Measurements from ENCODE around the gene MAPKAPK5.
A peak's percentile ranks its signal among the peaks of the same experiment; 100 is the strongest.
"Not testable (repeated sequence)": the region's sequence is repeated elsewhere in the genome, so short reads cannot be mapped to it uniquely, and the experiment has no call there.

Gene MAPKAPK5

GRCh38 chr12:111887926-111888745 is 46.1 kb downstream of the MAPKAPK5 start:
- DNase-seq: no peak

- no peak for DNase-seq
Measured at GRCh38 chr12:111893287-111893686, 51.3 kb downstream of the MAPKAPK5 start.

- DNase-seq: no peak
Measured at GRCh38 chr12:111894556-111894955, 52.5 kb downstream of the MAPKAPK5 start.

- DNase-seq: no peak
Measured at GRCh38 chr12:111901182-111901581, 59.2 kb downstream of the MAPKAPK5 start.

DNA sequence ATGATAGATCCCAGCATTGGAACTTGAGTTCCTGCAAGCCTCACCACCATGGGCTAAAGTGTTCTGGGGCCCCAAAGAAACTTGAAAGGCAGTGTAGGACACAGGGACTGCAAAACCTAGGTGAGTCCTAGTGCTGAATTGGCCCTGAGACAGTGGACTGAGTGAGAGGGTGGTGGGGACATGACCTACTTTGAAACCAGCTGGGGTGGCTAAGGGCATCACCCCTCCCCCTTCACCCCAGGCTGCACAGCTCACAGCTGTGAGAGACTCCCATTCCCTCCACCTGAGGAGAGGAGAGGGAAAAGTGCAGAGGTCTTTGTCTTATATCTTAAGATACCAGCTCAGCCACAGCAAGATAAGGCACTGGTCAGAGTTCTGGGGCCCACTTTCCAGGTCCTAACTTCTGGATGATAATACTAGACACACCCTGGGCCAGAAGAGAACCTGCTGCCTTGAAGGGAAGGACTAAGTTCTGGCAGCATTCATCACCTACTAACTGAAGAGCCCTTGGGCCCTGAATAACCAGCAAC is 62.5 kb downstream of the MAPKAPK5 start:
- no peak for DNase-seq

DNA sequence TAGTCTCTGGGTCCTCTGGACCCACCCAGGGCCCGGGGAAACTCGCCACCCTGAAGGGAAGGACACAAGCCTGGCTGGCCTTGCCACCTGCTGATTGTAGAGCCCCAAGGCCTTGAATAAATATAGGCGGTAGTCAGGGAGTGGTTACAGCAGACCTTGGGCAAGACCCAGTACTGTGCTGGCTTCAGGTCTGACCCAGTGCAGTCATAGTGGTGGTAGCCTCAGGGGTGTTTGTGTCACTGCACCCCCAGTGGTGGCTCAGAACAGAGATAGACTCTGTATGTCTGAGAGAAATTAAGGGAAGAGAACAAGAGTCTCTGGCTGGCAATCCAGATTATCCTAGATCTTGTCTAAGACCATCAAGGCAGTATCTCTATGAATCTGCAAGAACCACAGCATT is 63.5 kb downstream of the MAPKAPK5 start:
- no peak for DNase-seq

DNA sequence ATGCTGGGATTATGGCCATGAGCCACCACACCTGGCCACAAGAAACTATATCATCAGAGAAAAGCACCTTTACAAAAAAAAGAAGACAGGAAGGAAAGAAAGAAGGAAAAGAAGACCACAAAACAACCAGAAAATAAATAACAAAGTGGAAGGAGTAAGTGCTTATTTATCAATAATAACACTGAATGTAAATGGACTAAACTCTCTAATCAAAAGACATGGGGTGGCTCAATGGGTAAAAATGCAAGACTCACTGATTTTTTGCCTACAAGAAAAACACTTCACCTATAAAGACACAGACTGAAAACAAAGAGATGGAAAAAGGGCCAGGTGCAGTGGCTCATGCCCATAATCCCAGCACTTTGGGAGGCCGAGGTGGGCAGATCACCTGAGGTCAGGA is 65.7 kb downstream of the MAPKAPK5 start:
- DNase-seq: no peak

DNA sequence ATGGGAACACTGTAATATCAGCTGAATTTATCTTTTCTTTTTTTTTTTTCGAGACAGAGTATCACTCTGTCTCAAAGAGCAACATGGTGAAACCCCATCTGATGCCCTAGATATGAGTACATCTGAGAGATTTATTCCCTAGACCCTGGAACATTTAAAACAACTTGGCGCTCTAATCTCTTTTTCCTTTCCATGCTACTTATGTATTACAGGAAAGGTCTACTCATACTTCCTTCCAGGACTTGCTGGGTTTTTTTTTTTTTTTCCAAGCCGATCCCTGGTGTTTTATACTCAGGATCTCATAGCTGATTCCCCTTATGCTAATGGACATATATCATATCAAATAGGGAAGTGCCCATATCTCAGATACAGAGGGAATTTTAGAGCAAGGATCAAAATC is 83.1 kb downstream of the MAPKAPK5 start:
- no peak for DNase-seq

- DNase-seq: no peak
Measured at GRCh38 chr12:111926631-111927030, 84.6 kb downstream of the MAPKAPK5 start.

GRCh38 chr12:111927346-111927745 is 85.3 kb downstream of the MAPKAPK5 start:
- no peak for DNase-seq

DNA sequence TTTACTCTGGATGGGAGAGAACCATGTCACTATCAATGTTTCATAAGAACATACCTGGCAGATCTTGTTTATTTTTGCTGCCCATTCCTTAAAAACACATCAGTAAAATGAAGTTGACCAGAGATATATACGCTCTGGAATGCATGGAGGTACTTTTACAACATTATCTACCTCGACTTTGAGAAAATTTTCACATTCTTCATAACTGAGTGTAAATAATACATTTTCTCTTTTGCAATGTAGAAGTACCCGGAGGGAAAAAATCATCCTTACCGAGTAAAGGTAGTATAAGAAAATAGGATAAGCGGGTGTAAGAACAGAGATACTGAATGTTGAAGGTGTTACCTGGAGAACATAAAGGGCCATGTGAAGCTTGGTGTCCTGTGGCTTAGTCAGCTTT is 90.2 kb downstream of the MAPKAPK5 start:
- DNase-seq: no peak

DNA sequence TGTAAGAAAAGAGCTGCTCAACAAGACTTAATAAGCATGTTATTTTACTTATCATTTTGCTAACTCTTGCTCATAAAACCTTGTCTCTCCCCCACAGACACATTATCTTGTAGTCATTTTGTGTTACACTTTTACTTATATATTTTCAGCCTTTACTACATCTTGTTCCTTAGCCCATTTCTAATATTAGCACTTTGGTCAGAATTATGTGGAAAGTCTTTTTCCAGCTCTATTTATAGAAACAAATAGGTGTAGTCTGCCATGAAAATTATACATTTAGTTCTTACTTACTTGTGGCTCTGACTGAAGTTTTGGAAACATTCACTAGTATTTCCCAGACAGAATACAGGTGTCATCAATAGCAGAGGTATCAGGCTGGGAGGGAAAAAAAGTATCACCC is 94.8 kb downstream of the MAPKAPK5 start:
- DNase-seq: no peak

DNA sequence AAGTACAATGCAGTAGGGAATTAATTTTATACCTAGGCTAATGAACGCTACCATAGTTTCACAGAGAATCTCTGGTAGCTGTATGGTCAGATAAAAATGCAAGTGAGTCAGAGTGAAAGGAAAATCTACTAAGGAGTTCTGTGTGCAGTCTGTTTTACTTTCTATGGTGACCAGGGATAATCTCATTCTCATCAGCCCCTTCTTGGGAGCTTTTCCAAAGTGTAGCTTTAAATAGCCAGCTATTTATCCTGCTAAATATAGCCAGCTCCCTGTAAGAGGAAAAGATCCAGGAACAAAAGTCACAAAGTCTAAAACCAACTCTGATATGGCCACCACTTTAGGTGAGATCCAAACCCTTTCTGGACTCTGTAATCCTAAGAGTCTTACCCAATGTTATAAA is 95.4 kb downstream of the MAPKAPK5 start:
- no peak for DNase-seq

DNA sequence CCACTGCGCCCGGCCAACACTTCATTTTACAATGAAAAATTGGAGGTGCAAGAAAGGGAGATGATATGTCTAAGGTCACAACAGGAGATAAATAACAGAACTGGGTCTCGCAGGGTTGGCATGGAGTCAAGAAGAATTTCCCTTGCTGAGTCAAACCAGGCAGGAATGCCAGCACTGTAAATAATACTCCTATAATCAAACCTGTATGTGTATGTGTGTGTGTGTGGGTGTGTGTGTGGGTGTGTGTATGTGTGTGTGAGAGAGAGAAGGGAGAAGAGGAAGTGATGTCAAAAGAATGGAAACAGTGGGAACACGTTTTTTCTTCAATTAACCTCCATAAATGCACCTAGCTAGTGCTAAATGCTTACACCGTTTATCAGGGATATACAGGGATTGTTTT is 100.5 kb downstream of the MAPKAPK5 start:
- DNase-seq: peak in 1 of 2 experiments; percentile 24

- no peak for DNase-seq
Measured at GRCh38 chr12:111943929-111944328, 101.9 kb downstream of the MAPKAPK5 start.

DNA sequence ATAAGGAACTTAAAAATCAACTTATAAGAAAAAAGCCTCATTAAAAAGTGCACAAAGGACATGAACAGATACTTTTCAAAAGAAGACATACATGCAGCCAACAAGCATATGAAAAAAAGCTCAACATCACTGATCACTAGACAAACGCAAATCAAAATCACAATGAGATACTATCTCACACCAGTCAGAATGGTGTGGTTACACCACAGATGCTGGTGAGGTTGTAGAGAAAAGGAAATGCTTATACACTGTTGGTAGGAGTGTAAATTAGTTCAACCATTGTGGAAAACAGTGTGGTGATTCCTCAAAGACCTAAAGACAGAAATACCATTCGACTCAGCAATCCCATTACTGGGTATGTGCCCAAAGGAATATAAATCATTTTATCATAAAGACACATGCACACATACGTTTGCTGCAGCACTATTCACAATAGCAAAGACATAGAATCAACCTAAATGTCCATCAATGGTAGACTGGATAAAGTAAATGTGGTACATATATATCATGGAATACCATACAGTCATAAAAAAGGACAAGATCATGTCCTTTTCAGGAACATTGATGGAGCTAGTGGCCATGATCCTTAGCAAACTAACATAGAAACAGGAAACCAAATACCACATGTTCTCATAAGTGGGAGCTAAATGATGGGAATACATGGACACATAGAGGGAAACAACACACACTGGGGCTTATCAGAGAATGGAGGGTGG is 109.1 kb downstream of the MAPKAPK5 start:
- not testable (repeated sequence) for DNase-seq

All from activated CD4-positive, alpha-beta T cell treated with anti-CD3 and anti-CD28 coated beads, Interleukin-2, amount 50 U/mL, for 4 hours (primary cell).